IPS-11a (cell line): ENCODE data around the gene SPEF2.

Experiments
- H3K4me3 ChIP-seq: one replicate; pipeline ENCODE4 v1.5.1; 2013; ENCODE audit warnings: low read depth, low read length, control low read depth

Gene SPEF2

DNA sequence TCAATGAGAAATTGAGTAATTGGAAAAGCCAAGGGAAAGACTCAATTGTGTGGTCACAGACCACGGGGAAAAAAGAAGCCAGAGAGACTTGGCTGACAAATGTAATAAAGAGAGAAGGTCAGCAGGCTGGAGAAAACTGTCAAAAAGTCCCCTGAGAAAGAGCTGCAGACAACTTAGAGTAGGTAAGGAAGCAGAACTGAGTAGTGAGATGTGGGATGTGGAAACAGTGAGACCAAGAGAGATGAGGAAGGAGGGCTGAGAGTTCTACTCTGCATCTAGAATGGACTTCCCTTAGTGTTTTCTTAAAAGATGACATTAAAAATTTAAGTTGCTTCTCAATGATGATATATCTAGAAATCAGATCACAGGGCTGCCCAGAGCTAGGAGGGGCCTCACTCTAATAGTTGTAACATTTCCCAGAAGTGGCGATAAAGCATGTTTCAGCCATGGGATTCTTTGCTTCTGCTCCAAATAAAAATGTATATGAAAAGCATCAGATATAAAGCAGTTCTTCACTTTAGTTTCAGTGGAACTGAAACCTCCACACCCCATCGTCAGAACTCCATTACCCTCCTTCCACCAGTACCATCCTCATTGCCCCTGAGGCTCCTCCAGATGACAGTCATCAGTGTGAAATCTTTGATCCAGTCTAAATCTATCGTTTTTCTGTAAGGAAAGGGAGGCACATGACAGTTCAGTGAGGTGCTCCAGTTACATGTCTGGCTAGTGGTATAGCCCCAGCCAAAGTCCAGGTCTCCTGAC, 80.6 kb downstream of the SPEF2 start:
- H3K4me3 ChIP-seq, result no peak overlapping the region

DNA sequence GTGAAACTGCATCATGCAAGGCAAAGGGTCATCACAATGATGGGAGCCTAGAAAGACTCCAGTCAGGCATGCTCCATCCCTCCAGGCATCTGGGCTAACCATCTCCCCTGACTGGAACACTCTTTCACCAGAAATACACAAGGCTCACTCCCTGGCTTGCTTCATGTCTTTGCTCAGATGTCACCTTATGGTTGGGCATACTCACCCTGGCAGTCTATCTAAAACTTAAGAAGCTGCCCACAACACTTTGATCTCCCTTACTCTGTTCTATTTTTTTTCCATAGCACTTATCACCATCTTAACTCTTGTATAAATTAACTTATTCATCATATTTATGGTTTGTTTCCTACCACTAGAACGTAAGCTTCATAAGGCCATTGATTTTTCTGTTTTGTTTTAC, 90.0 kb downstream of the SPEF2 start:
- H3K4me3 ChIP-seq, result no peak overlapping the region

DNA sequence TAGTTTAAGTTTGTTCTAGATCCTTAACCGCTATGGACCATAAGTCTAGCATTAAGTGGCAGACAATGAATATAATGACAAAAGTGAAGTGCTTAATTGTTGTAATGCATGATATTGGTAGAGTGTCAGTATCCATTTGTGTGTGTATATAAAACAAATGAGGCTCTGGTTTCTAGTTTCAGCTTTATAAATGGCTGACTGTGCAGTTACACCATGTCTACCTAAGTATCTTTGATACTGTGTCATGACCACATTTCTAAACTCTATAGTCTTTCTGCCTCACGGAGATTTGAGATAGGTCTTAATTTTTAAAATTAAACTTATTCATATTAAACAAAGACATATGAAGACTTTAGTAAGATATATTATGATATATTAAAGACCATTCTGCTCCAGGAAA, 92.0 kb downstream of the SPEF2 start:
- H3K4me3 ChIP-seq, result no peak overlapping the region

DNA sequence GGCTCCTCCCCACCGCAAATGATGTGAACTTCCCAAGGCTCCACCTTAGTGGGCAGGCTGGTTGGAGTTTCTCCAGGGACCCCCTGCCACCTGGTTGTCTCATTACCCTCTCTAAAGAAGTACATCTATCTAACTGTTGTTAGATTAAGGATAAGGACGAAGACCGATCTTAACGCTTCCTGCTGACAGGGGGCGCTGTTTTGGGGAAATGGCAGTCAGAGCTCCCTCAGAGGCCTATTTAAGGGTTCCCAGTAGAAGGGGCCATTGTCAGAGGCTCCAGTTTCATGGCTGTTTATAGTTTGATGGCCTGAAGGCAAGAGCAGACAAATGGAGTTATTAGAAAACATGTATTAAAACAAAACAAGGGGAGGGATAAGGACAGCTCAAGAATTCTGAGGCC, 100.1 kb downstream of the SPEF2 start:
- H3K4me3 ChIP-seq, result no peak overlapping the region

DNA sequence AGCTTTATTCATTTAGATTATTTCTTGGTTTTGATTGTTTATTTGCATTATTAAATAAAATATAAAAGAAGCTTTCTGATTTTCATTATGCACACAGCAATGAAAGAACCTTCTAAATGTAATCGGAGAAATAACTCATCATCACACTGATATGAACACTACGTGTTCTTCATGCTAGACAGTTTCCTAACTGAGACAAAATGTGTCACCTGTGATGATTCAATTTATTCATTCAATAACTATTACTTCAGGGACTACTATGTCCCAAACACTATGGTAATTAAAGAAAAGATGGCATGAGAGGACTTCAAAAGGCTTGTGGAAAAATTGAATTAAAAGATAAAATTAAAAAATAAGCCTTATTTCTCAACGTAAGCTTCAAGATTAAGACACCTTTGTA, 118.1 kb downstream of the SPEF2 start:
- H3K4me3 ChIP-seq, result no peak overlapping the region

DNA sequence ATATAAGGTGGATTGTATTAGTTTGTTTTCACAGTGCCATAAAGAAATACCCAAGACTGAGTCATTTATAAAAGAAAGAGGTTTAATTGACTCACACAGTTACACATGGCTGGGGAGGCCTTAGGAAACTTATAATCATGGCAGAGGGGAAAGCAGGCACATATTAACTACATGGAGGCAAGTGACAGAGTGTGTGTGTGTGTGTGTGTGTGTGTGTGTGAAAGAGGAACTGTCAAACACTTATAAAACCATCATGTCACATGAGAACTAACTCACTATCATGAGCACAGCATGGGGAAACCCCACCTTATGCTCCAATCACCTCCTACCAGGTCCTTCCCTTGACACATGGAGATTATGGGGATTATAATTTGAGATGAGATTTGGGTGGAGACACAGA, 118.6 kb downstream of the SPEF2 start:
- H3K4me3 ChIP-seq, result no peak overlapping the region

DNA sequence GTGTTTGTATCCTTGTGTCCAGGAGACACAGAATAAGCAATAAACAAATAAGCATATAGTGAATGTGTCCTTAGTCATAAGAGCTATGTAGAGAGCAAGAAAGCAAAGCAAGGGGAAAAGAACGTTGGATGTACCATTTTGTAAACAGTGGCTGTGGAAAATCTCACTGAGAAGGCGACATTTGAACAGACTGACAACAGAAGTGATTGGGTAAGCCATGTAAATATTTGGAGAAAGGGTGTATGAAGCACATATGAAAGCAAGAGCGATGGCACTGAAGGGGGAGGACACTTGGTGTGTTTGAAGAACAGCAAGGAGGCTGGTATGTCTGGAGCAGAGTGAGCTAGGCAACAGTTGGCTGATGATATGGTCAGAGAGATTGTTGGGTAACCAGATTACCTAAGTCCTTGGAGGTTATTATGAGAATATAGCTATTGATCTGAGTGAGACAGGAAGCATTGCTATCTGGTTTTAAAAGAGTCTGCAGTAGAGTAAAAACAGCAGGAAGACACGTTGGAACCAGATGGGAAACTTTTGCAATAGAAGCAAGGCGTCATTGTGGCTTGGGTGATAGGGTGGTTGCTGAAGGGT, 123.6 kb downstream of the SPEF2 start:
- H3K4me3 ChIP-seq, result no peak overlapping the region

DNA sequence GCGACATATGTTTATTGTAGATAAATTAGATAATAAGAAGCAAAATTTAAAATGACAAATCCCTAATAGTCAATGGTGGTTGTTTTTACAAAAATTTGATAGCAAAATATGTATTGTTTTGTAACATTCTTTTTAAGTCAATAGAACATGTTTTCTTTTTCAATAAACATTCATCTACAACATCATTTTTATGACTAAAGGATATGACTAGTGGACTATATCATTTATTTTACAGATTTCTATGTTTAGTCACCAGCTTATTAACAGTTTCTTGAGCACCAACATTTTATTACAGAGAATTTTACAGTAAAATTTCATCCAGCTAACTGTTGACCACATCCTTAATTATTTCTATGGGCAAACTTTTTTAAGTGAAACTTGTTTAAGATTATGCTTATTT, 124.3 kb downstream of the SPEF2 start:
- no peak overlapping the region for H3K4me3 ChIP-seq

DNA sequence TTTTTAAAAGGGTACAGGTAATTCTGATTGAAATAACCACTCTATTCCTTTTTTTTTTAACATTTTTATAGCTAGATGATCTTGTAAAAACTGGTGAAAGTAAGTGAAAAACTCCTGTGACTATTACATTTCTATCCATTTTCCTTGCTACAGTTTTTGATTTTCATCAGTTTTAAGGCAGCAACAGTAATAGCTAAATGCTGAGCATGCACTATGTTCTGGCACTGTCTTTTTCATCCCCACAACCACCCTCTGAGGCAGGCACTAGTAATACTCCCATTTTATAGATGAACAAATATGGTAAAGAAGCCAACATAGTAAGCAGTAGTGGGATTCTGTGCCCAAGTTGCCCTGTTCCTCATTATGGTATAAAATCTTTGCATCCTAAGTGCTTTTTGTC, 126.0 kb downstream of the SPEF2 start:
- no peak overlapping the region for H3K4me3 ChIP-seq

DNA sequence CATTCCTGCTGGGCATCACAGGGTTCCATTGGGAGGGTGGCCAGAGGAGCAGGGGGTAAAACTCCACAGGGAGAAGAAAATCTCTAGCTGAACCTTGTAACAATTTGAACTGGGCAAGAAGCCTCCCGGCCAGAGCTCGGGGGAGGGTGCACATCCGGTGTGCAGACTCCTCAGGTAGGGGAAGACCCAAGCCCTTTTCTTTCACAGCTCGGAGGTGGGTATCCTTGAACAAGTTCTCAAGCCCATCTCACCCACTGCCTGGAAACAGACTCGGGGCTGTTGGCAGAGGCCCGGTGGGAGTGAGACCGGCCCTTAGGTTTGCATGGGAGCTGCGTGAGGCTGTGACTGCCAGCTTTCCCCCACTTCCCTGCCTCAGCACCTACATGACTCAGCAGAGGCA, 127.5 kb downstream of the SPEF2 start:
- no peak overlapping the region for H3K4me3 ChIP-seq

DNA sequence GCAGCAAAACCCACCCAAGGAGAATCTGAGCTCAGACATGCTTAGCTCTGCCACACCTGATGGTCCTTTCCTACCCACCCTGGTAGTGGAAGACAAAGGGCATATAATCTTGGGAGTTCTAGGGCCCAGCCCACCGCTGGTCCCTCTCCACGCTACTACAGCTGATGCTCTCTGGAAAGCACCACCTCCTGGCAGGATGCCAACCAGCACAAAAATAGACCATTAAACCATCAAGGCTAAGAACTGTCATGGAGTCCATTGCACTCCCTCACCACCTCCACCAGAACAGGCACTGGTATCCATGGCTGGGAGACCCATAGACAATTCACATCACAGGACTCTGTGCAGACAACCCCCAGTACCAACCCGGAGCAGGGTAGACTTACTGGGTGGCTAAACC, 128.0 kb downstream of the SPEF2 start:
- no peak overlapping the region for H3K4me3 ChIP-seq

DNA sequence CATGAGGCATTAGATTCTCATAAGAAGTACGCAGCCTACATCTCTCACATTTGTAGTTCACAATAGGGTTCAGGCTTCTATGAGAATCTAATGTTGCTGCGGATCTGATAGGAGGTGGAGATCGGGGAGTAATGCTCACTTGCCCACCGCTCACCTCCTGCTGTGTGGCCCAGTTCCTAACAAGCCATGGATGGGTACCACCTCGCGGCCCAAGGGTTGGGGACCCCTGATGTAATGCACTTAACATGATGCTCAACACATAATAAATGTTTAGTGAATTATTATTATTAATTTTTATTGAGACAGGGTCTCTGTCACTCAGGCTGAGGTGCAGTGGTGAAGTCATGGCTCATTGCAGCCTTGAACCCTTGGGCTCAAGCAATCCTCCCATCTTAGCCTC, 134.3 kb downstream of the SPEF2 start:
- no peak overlapping the region for H3K4me3 ChIP-seq

DNA sequence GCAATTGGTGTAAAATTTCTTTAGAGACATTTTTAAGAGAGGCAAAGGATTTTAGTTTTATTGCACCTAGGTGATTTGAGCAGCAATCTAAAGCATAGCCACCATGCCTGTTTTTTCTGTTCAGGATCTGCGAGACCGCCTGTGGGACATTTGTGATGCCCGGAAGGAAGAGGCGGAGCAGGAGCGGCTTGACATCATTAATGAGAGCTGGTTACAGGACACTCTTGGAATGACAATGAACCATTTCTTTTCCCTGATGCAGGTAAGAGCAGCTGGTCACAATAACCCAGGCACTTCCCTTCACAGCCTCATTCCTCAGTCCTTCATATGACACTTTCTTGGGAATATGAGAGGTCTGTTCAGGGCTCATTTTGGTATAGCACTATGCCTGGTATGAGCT, 135.8 kb downstream of the SPEF2 start:
- H3K4me3 ChIP-seq, result no peak overlapping the region

DNA sequence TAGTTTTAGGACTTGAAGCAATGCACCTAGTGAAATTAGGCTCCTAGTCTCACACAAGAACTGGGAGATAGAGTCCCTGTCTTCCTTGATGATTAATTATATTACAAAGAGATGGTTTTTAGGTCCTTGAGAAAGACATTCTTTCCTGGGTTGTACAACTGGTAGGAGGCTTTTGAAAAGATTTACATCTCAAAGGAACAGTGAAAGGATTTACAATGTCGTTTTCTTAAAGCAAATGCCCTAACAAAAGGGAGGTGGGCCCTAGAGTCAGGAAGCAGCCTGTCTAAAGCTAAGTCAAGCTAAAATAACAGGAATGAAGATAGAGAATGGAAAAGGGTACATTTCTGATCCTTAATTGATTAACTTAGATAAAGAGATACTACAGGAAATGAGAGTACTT, 136.8 kb downstream of the SPEF2 start:
- no peak overlapping the region for H3K4me3 ChIP-seq

DNA sequence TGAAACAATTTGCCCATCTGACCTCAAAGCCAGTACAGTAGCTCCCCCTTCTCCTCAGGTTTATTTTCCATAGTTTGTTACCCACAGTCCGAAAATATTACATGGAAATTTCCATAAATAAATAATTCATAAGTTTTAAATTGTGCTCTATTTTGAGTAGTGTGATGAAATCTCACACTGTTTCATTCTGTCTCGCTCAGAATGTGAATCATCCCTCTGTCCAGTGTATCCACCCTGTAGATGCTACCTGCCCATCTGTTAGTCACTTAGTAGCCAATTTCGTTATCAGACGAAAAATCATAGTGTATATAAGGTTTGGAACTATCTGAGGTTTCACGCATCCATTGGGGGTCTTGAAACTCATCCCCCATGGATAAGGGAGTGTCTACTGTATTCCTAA, 138.3 kb downstream of the SPEF2 start:
- no peak overlapping the region for H3K4me3 ChIP-seq

DNA sequence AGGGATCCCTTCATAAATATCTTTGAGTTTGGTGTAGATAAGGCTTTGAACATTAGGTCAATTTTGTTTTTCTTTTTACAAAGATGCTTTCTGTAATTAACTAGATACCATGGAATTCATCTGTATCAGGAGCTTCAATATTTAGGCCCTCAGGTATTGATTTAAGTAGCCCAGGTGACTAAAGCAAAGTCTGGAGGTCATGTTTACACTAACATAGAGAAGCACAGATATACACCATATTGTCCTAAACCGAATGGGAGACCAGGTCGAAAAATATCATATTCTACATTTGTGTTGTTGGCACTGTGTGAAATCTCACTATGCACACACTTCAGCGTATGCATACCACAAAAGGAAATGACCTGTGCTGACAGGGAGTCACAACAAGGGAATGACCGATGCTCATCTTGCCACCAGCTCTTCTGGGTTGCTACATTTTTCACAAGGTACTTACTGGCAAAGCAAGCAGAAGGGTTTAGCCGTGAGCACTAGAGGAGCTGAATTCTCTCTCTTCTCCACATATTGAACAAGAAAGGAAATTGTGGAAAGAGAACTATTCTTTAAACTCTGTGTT, 140.6 kb downstream of the SPEF2 start:
- H3K4me3 ChIP-seq, result no peak overlapping the region

DNA sequence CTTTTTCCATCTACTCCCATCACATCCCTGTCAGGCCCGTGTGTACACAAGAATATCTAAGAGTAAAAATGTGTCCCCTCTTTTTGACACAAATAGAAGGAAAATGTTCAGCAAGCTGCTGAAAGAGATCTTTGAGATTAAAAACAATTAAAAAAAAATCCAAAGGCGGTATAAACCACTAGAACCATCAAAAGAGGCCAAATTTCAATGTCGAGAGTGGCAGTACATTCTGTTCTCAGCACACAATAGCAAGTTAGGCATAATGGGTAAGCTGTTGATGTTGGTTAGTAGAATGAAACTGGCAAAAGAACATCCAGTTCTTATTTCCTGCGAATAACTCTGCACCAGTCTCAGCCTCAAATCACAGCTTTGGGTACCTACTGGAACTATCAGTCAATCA, 143.9 kb downstream of the SPEF2 start:
- no peak overlapping the region for H3K4me3 ChIP-seq

DNA sequence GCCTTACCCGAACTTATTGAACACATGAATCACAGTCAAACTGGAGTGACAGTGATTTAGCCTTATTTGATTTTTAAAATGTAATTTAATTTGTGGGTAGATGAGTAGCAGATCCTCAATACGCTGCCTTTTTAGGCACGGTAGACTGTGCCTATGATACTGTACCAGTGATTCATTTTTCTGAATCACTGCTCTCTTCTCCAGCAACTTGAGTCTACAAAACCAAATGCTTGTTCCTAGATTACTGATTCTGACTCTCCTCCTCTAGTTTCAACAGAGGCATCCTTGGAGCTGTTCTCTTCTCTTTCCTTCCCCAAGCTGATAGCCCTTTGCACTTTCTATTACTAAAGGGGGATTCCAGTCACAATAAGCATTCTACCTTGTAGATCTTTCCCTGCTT, 144.7 kb downstream of the SPEF2 start:
- no peak overlapping the region for H3K4me3 ChIP-seq

DNA sequence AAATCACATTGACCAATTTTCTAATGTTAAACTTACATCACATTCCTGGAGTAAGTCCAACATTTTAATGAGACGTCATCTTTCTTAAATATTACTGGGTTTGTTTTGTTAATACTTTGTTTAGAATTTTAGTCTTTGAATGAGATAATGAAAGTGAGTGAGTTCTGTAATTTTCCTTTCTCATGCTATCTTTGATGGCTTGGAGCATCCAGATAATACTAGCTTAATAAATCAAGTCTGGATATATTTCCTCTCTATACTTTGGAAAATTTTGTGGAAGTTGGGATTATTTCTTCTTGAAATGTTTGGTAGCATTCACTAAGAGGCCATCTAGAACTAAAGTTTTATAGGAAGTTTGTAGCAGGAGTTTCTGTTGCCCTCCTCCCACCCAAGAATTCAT, 148.3 kb downstream of the SPEF2 start:
- H3K4me3 ChIP-seq, result no peak overlapping the region

DNA sequence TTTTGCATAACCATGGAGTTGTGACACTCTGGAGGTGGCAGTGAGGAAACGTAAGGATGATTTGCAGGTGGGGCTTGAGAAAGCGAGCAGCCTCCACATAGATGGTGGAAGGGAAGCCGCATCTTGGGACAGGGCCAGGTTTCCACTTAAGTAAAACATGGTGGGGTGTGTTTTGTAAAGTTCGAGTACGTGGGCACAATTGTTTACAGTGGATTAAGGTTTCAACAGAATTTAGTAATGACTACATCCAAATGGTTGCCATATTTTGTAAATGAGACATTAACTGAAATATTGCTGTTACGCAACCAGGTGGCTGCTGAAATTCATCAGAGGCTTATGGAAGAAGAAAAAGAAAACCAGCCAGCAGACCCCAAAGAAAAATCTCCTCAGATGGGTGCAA, 153.6 kb downstream of the SPEF2 start:
- H3K4me3 ChIP-seq, result no peak overlapping the region

DNA sequence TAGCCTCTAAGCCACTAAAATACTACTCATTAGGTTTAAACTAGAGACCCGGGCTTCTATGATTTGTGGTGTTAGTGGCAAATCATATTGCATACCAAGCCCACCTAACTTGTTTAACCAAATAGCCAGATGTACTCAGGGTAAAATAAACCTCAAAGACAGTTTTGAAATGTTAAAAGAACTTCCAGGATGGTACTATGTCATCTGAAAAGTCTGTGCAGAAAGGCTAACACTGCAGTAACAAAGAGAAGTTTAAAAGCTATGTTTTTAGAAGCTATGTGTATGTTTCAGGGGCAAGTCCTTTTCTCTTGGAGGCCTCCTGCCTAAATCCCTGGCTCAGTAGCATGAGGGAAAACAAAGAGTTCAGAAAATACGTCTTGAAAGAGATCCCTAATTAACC, 154.2 kb downstream of the SPEF2 start:
- no peak overlapping the region for H3K4me3 ChIP-seq

DNA sequence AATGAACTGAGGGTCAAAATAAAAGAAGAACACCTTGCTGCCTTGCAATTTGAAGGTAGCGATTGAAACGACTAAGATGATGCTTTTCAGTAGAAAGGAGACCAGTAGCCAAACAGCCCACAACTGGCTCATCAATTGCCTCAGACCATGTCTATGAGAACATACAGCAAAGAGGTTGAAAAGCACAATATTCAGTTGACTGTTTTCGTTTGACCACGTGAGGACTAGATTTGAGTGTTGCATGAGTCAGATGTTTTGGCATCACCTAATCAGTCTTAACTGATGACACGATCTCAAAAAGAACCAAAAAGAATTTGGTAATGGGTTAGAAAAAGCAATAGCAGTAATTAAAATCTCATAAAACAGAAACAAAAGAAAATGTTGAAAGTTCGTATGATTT, 156.3 kb downstream of the SPEF2 start:
- no peak overlapping the region for H3K4me3 ChIP-seq

DNA sequence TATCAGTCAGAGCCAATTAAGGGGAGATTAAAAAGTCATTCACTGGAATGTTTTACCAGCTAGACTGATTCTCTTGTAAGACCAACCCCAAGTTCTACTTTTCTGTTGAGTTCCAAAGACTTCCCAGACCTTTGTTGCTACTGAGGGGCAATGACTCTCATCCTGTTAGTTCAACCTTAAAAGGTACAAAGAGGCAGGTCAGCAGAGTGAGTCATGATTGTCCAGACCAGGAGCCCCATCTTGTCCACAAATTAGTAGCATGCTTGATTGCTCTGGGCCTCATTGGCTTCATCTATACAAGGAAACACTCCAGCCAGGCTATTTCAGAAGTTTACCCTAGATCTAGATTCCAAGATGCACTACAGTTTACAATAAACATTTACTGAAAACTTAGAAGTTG, 159.1 kb downstream of the SPEF2 start:
- H3K4me3 ChIP-seq, result no peak overlapping the region
